GM12878 (cell line): ENCODE data around the gene GNB5. TPM values are rescaled to one million over a fixed set of nuclear protein-coding genes. Genes with fewer than 3 reads are reported as not detected.

Experiments used
- ATAC-seq: fragments of 200-7000 bp; cut with Tn5 transposase; 3 replicates; pipeline ENCODE4 v1.9.1; 2020; ENCODE audit warnings: mild to moderate bottlenecking, moderate library complexity
- BruUV-seq: library from RNA; stranded (reverse); fragments of 400-500 nt; replicated peaks from 2 replicates; lab custom pipeline; 2021; lab: Mats Ljungman, UMichigan
- CTCF ChIA-PET: fragments of 300-600 bp; sonication (Branson Sonifier 250); formaldehyde crosslinking; extraction: SDS; loops from one replicate; lab custom pipeline; 2021; ENCODE audit warnings: inconsistent platforms; lab: Yijun Ruan, JAX
- POLR2A ChIA-PET: fragments of 350-600 bp; formaldehyde crosslinking; extraction: SDS; loops from one replicate; lab custom pipeline; 2021; ENCODE audit warnings: inconsistent platforms; lab: Charles Lee
- RAD21 ChIA-PET: fragments of 300-600 bp; sonication (Branson Sonifier 250); formaldehyde crosslinking; loops from one replicate; lab custom pipeline; 2023; ENCODE audit warnings: antibody characterized with exemption; ENCODE audit not compliant: unreplicated experiment; lab: Charles Lee
- SMC1A ChIA-PET: fragments of 300-600 bp; sonication (Branson Sonifier 250); formaldehyde crosslinking; loops from one replicate; lab custom pipeline; 2023; ENCODE audit not compliant: unreplicated experiment, uncharacterized antibody; lab: Charles Lee
- DNase-seq: peaks from one replicate; pipeline ENCODE4 v3.0.0-alpha.2; 2011; ENCODE audit warnings: low read depth, low spot score
- FAIRE-seq: peaks from 3 replicates; lab custom pipeline; 2011; peaks lifted over from hg19 to GRCh38; lab: Jason Lieb, UNC
- H2AFZ ChIP-seq: 2 replicates; pipeline ENCODE4 v1.6.0; 2011; ENCODE audit warnings: low read depth, low read length, control low read depth; ENCODE audit not compliant: control insufficient read depth
- H3K27ac ChIP-seq: 2 replicates; pipeline ENCODE4 v1.5.1; 2011; ENCODE audit warnings: control low read depth; ENCODE audit not compliant: control insufficient read depth, insufficient read depth
- H3K27me3 ChIP-seq, 2 experiments: replicated peaks in 1 of 2; 2 replicates each; pipeline versions ENCODE4 v1.6.0 to v1.6.1; 2011; ENCODE audit warnings: low read length in 1 of 2; ENCODE audit not compliant: control insufficient read depth in 2 of 2, insufficient read depth in 2 of 2
- H3K36me3 ChIP-seq, 2 experiments: 2 replicates each; pipeline ENCODE4 v1.5.1; 2011; ENCODE audit warnings: low read length in 1 of 2; ENCODE audit not compliant: control insufficient read depth in 2 of 2, insufficient read depth in 2 of 2
- H3K4me1 ChIP-seq: 2 replicates; pipeline ENCODE4 v1.6.1; 2011; ENCODE audit warnings: mild to moderate bottlenecking, low read length, moderate library complexity, mixed read lengths; ENCODE audit not compliant: control insufficient read depth, insufficient read depth
- H3K4me2 ChIP-seq: 2 replicates; pipeline ENCODE4 v1.6.0; 2011; ENCODE audit warnings: control low read depth; ENCODE audit not compliant: control insufficient read depth, insufficient read depth
- H3K4me3 ChIP-seq: fragments of 200-600 bp; sonication (generic); 2 replicates; pipeline ENCODE4 v1.5.1; 2016
- H3K79me2 ChIP-seq: 2 replicates; pipeline ENCODE4 v1.6.0; 2011; ENCODE audit warnings: low read length; ENCODE audit not compliant: control insufficient read depth, insufficient read depth
- H3K9ac ChIP-seq: 2 replicates; pipeline ENCODE4 v1.8.0; 2011; ENCODE audit warnings: low read length, control low read depth, mixed read lengths; ENCODE audit not compliant: control insufficient read depth, insufficient read depth
- H3K9me3 ChIP-seq: replicated peaks from 3 replicates; pipeline ENCODE4 v1.5.1; 2011; ENCODE audit warnings: mild to moderate bottlenecking, low read length; ENCODE audit not compliant: control insufficient read depth, insufficient read depth
- H4K20me1 ChIP-seq: 2 replicates; pipeline ENCODE4 v1.6.0; 2011; ENCODE audit not compliant: control insufficient read depth, insufficient read depth
- ATF7 ChIP-seq: fragments of 450-650 bp; IDR thresholded peaks from 2 replicates; pipeline ENCODE4 v1.6.1; 2016; ENCODE audit warnings: low read depth, mild to moderate bottlenecking
- DPF2 ChIP-seq: fragments of 450-650 bp; IDR thresholded peaks from 2 replicates; pipeline ENCODE4 v1.6.1; 2017; ENCODE audit warnings: mild to moderate bottlenecking
- FOS ChIP-seq: IDR thresholded peaks from 3 replicates; pipeline ENCODE4 v1.6.1; 2011; ENCODE audit warnings: borderline replicate concordance; ENCODE audit not compliant: insufficient read length; ENCODE audit errors: extremely low read depth
- HDAC6 ChIP-seq: fragments of 200-600 bp; sonication (generic); IDR thresholded peaks from one replicate; pipeline ENCODE4 v1.8.0; 2017; ENCODE audit warnings: antibody characterized with exemption; ENCODE audit not compliant: unreplicated experiment
- MTA3 ChIP-seq: IDR thresholded peaks from 2 replicates; pipeline ENCODE4 v1.6.1; 2012; ENCODE audit warnings: low read length, inconsistent platforms, borderline replicate concordance
- RELA ChIP-seq: fragments of 450-650 bp; IDR thresholded peaks from 2 replicates; pipeline ENCODE4 v1.8.0; 2014; ENCODE audit warnings: borderline replicate concordance; ENCODE audit not compliant: partially characterized antibody
- WGBS: methylation state at CpG from one replicate; pipeline ENCODE4 v1.1.6; 2016; ENCODE audit warnings: low lambda C conversion rate; ENCODE audit not compliant: insufficient replicate concordance, insufficient coverage; ENCODE audit errors: missing lambda C conversion rate; 5-methylcytosine and 5-hydroxymethylcytosine counted together
- in situ Hi-C: fragments of 300-500 bp; cut with MboI; formaldehyde crosslinking; loops from 9 replicates; pipeline ENCODE4 v1.14.3; 2018; ENCODE audit warnings: mixed read lengths
- intact Hi-C: fragments of 100-400 bp; cut with micrococcal nuclease; formaldehyde crosslinking; loops from one replicate; pipeline ENCODE4 v1.14.2; 2022; ENCODE audit not compliant: unreplicated experiment
- polyA plus RNA-seq, 11 experiments: library from polyadenylated mRNA; depleted of rRNA in 4 of 11; unstranded in 6 of 11; stranded (reverse) in 5 of 11; fragments of >200 nt; fragmentation: Nextera tagmentation in 4 of 11; fragmentation: Illumina TruSeq in 1 of 11; extraction: Ambion mirVana in 4 of 11; extraction: Trizol in 1 of 11; gene quantifications; 1 replicate in 1 of 11; 2 replicates in 10 of 11; pipeline versions ENCODE4 v1.2.1 to v1.2.3, GENCODE V29; 2011 to 2016; ENCODE audit warnings: inconsistent platforms in 2 of 11, missing spikeins in 2 of 11, low read depth in 1 of 11
- total RNA-seq, 4 experiments: library from RNA; depleted of rRNA in 3 of 4; stranded (reverse); fragments of >200 nt in 3 of 4; fragmentation: Illumina TruSeq in 1 of 4; extraction: Trizol in 1 of 4; gene quantifications; 2 replicates each; pipeline versions ENCODE4 v1.2.1 to v1.2.3, GENCODE V29; 2013 to 2021
- TF ChIP-seq, protein P1 (sequence below): fragments of 450-650 bp; IDR thresholded peaks from 2 replicates; pipeline ENCODE4 v1.6.1; 2016; ENCODE audit warnings: mild to moderate bottlenecking
- TF ChIP-seq, protein P2 (sequence below): fragments of 450-650 bp; IDR thresholded peaks from 2 replicates; pipeline ENCODE4 v1.6.1; 2018; ENCODE audit warnings: borderline replicate concordance, mild to moderate bottlenecking; ENCODE audit not compliant: partially characterized antibody
- TF ChIP-seq, protein P3 (sequence below): IDR thresholded peaks from 2 replicates; pipeline ENCODE4 v1.6.1; 2011; ENCODE audit warnings: mild to moderate bottlenecking, low read depth, low read length, moderate library complexity; ENCODE audit not compliant: insufficient replicate concordance
- TF ChIP-seq, protein P4 (sequence below): fragments of 450-650 bp; conservative IDR thresholded peaks from 2 replicates; pipeline ENCODE4 v1.6.1; 2017; ENCODE audit warnings: mild to moderate bottlenecking, moderate library complexity

Gene GNB5
- total and polyA plus RNA-seq, 10 of the 15 experiments (the other 5 are each of a cell fraction or from before 2014, with no cell fraction given), result 2.4 to 25.9 (median 15.2) TPM

DNA sequence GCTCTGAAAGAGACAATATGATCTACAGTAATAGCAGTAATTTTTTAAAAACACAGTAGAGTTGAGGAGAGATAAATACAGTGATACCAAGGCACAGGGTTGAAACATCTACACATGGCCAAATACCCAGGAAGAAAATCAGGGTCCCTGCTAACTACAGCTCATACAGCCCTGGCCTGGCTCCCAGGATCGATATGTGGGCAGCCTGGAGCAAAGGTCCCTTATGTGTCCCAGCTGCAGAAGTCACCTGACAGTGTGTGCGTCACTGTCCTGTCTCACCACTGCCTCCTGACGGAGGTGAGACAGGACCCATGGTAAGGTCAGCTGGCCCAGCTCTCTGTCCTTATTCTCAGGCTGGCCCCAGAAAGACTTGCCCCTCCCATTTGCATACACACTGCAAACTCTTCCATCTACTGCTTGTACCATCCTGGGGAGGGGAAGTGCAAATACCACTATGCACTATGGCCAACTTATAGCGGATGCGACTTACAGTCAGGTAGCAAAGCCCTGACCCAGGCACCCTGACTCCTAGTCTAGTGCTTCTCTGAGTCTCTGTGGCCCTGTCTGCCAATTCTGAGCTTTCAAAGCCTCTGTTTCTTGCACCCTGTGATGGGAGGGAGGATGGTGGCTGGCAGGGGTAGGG lies 56.6 kb downstream of the GNB5 start:
- in situ Hi-C loops (loop anchor here (5.0 kb wide), 1 partner anchor 157 kb away; no protein-coding TSS in a partner anchor), intact Hi-C loops (loop anchor here (5.0 kb wide), 1 partner anchor 72 kb away; no protein-coding TSS in a partner anchor)
- ATAC-seq, result no peak
- no peaks in the 10 kb centered on the region for H3K27me3 ChIP-seq
- H3K4me3 ChIP-seq, result no peak overlapping the region
- ChIA-PET RAD21 (interaction anchor here (0.6 to 9.8 kb wide), 5 partner anchors 27 to 1190 kb away, joined by 3 to 139 read pairs (median 3); partner anchors contain the start of gene BCL2L10), CTCF (interaction anchor here (1.2 to 9.0 kb wide), 6 partner anchors 23 to 154 kb away, joined by 3 to 115 read pairs (median 5); partner anchors contain the start of gene BCL2L10), POLR2A (interaction anchor here (0.9 to 1.4 kb wide), 2 partner anchors 20 to 22 kb away, joined by 4 read pairs; partner anchors contain the start of gene BCL2L10), SMC1A (interaction anchor here (0.7 to 8.4 kb wide), 11 partner anchors 9 to 245 kb away, joined by 3 to 163 read pairs (median 5); no protein-coding TSS in a partner anchor)
- H3K27ac ChIP-seq, result no peak overlapping the region
- no peak overlapping the region for H3K9ac ChIP-seq
- no peaks in the 10 kb centered on the region for H4K20me1 ChIP-seq
- peaks cover 0 to 3% of the 10 kb centered on the region in 2 experiments; a peak in 3 of 4 replicates for H3K36me3 ChIP-seq
- H3K9me3 ChIP-seq, result no peaks in the 10 kb centered on the region
- over 99% methylated on average over 5 of the region's 5 CpGs for WGBS
- no peak for DNase-seq
- no peak for TF ChIP-seq ATF7
- TF ChIP-seq, protein P1, sequence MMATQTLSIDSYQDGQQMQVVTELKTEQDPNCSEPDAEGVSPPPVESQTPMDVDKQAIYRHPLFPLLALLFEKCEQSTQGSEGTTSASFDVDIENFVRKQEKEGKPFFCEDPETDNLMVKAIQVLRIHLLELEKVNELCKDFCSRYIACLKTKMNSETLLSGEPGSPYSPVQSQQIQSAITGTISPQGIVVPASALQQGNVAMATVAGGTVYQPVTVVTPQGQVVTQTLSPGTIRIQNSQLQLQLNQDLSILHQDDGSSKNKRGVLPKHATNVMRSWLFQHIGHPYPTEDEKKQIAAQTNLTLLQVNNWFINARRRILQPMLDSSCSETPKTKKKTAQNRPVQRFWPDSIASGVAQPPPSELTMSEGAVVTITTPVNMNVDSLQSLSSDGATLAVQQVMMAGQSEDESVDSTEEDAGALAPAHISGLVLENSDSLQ, result no peak
- TF ChIP-seq HDAC6, result no peak
- TF ChIP-seq RELA, result no peak
- no peak for TF ChIP-seq MTA3
- TF ChIP-seq DPF2, result no peak
- TF ChIP-seq, protein P2, sequence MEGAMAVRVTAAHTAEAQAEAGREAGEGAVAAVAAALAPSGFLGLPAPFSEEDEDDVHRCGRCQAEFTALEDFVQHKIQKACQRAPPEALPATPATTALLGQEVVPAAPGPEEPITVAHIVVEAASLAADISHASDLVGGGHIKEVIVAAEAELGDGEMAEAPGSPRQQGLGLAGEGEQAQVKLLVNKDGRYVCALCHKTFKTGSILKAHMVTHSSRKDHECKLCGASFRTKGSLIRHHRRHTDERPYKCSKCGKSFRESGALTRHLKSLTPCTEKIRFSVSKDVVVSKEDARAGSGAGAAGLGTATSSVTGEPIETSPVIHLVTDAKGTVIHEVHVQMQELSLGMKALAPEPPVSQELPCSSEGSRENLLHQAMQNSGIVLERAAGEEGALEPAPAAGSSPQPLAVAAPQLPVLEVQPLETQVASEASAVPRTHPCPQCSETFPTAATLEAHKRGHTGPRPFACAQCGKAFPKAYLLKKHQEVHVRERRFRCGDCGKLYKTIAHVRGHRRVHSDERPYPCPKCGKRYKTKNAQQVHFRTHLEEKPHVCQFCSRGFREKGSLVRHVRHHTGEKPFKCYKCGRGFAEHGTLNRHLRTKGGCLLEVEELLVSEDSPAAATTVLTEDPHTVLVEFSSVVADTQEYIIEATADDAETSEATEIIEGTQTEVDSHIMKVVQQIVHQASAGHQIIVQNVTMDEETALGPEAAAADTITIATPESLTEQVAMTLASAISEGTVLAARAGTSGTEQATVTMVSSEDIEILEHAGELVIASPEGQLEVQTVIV, result no peak
- no peak for TF ChIP-seq FOS
- TF ChIP-seq, protein P3, sequence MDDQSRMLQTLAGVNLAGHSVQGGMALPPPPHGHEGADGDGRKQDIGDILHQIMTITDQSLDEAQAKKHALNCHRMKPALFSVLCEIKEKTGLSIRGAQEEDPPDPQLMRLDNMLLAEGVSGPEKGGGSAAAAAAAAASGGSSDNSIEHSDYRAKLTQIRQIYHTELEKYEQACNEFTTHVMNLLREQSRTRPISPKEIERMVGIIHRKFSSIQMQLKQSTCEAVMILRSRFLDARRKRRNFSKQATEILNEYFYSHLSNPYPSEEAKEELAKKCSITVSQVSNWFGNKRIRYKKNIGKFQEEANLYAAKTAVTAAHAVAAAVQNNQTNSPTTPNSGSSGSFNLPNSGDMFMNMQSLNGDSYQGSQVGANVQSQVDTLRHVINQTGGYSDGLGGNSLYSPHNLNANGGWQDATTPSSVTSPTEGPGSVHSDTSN, result no peak
- TF ChIP-seq, protein P4, sequence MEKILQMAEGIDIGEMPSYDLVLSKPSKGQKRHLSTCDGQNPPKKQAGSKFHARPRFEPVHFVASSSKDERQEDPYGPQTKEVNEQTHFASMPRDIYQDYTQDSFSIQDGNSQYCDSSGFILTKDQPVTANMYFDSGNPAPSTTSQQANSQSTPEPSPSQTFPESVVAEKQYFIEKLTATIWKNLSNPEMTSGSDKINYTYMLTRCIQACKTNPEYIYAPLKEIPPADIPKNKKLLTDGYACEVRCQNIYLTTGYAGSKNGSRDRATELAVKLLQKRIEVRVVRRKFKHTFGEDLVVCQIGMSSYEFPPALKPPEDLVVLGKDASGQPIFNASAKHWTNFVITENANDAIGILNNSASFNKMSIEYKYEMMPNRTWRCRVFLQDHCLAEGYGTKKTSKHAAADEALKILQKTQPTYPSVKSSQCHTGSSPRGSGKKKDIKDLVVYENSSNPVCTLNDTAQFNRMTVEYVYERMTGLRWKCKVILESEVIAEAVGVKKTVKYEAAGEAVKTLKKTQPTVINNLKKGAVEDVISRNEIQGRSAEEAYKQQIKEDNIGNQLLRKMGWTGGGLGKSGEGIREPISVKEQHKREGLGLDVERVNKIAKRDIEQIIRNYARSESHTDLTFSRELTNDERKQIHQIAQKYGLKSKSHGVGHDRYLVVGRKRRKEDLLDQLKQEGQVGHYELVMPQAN, result no peak
- no peak overlapping the region for H2AFZ ChIP-seq
- no peak overlapping the region for H3K4me2 ChIP-seq
- H3K79me2 ChIP-seq, result no peaks in the 10 kb centered on the region
- no peak for FAIRE-seq
- peaks cover 34% of the 10 kb centered on the region for H3K4me1 ChIP-seq
- no TSS peak for BruUV-seq
